GM21737 (cell line): Measurements from ENCODE around the gene CDAN1.

ENCODE experiments used
- ATAC-seq: cut with Tn5 transposase; IDR thresholded peaks from one replicate; pipeline ENCODE4 v1.9.1; 2021; ENCODE audit warnings: mild to moderate bottlenecking, moderate library complexity; ENCODE audit not compliant: unreplicated experiment

Gene CDAN1

GRCh38 chr15:42734076-42734672, 2.8 kb downstream of the CDAN1 start:
- ATAC-seq, result no peak

- ATAC-seq, result no peak
Measured at GRCh38 chr15:42733027-42733426, 3.9 kb downstream of the CDAN1 start.

- ATAC-seq, result no peak
Measured at GRCh38 chr15:42732095-42732827, 4.7 kb downstream of the CDAN1 start.

GRCh38 chr15:42731461-42731860, 5.5 kb downstream of the CDAN1 start:
- ATAC-seq, result no peak

GRCh38 chr15:42730536-42730935, 6.4 kb downstream of the CDAN1 start:
- no peak for ATAC-seq

- ATAC-seq, result no peak
Measured at GRCh38 chr15:42730135-42730534, 6.8 kb downstream of the CDAN1 start.

GRCh38 chr15:42729409-42729808, 7.5 kb downstream of the CDAN1 start:
- ATAC-seq, result no peak

- no peak for ATAC-seq
Measured at GRCh38 chr15:42728972-42729371, 8.0 kb downstream of the CDAN1 start.

- no peak for ATAC-seq
Measured at GRCh38 chr15:42728560-42728959, 8.4 kb downstream of the CDAN1 start.

GRCh38 chr15:42727750-42728381, 9.1 kb downstream of the CDAN1 start:
- ATAC-seq, result no peak

GRCh38 chr15:42726114-42726513, 10.8 kb downstream of the CDAN1 start:
- no peak for ATAC-seq

- no peak for ATAC-seq
Measured at GRCh38 chr15:42725331-42725903, 11.5 kb downstream of the CDAN1 start.

- ATAC-seq, result no peak
Measured at GRCh38 chr15:42724276-42724675, 12.7 kb downstream of the CDAN1 start.

- ATAC-seq, result no peak
Measured at GRCh38 chr15:42723068-42723467, 13.9 kb downstream of the CDAN1 start.

GRCh38 chr15:42721916-42722315, 15.0 kb downstream of the CDAN1 start:
- no peak for ATAC-seq

- ATAC-seq, result no peak
Measured at GRCh38 chr15:42721016-42721415, 15.9 kb downstream of the CDAN1 start.

GRCh38 chr15:42720071-42720470, 16.9 kb downstream of the CDAN1 start:
- ATAC-seq, result no peak

- ATAC-seq, result no peak
Measured at GRCh38 chr15:42719043-42719442, 17.9 kb downstream of the CDAN1 start.

GRCh38 chr15:42716626-42717025, 20.3 kb downstream of the CDAN1 start:
- no peak for ATAC-seq

- no peak for ATAC-seq
Measured at GRCh38 chr15:42716125-42716524, 20.8 kb downstream of the CDAN1 start.

GRCh38 chr15:42712584-42712983, 24.3 kb downstream of the CDAN1 start:
- no peak for ATAC-seq

GRCh38 chr15:42711746-42712145, 25.2 kb downstream of the CDAN1 start:
- no peak for ATAC-seq
